ENCODE data around the gene ILRUN. TPM values are rescaled to one million over a fixed set of nuclear protein-coding genes. Genes with fewer than 3 reads are reported as not detected.
A peak's percentile ranks its signal among the peaks of the same experiment; 100 is the strongest.

ILRUN gene
- total RNA-seq, 1 experiment from 2014 or later, result 64.6 TPM

DNA sequence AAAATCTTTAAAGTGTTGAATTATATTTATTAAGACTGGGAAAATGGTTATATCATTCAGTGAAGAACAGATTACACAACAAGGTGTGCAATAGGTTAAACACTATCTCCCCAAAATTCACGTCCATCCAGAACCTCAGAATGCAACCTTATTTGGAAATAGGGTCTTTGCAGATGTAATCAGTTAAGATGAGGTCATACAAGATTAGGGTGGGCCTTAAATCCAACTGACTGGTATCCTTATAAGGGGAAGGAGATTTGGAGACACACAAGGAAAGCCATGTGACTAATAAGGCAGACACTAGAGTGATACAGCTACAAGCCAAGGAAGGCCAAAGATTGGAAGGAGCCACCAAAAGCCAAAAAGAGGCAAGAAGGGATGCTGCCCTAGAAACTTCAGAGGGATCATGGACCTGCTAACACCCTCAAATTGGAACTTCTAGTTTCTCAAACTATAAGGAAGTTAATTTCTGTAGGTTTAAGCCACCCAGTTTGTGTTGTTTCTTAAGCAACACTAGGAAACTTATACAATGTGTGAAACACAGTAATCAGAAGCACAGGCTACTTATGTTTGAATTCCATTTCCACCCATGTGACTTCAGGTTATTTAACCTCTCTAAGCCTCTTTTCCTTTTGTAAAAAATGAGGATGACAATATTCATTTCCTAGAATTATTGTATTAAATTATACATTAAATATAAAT, 16.9 kb downstream of the ILRUN start:
- Mint-ChIP-seq H3K36me3 (ENCODE audit: insufficient read depth in 1 of 3, low read depth in 3 of 3) (peaks cover 0 to 4% (median 4%) of the 10 kb centered on the region in 3 experiments; a peak in 3 of 7 replicates), H3K4me3 (no peak overlapping the region), H3K9me3 (no peaks in the 10 kb centered on the region), H3K27ac (peak overlapping the region in 1 of 3 experiments; percentile 46; a peak in 1 of 7 replicates), H3K4me1 (no peaks in the 10 kb centered on the region), H3K27me3 (ENCODE audit: low read depth) (no peaks in the 10 kb centered on the region)
- Histone ChIP-seq H4K20me1 (ENCODE audit: control insufficient read depth, insufficient read depth, insufficient read length) (no peaks in the 10 kb centered on the region), H3K27ac (ENCODE audit: insufficient read length, low read depth, low read length) (no peak overlapping the region), H3K18ac (ENCODE audit: insufficient read length, low read depth, low read length) (no peak overlapping the region), H3K79me1 (ENCODE audit: insufficient read depth, low read depth, low read length, poor library complexity, severe bottlenecking) (peaks cover 15% of the 10 kb centered on the region), H2AK5ac (ENCODE audit: insufficient read length, low read length) (no peak overlapping the region), H4K5ac (ENCODE audit: insufficient read length, low read depth, low read length) (no peak overlapping the region), H3K27me3 (ENCODE audit: insufficient read depth, low read length) (no peaks in the 10 kb centered on the region), H3K23ac (ENCODE audit: insufficient read length, low read depth, low read length) (no peak overlapping the region), H3K4me2 (ENCODE audit: insufficient read depth, insufficient read length, low read length) (no peak overlapping the region), H3K9ac (ENCODE audit: extremely low read depth, insufficient read length, low read length) (no peak overlapping the region), H2BK120ac (ENCODE audit: low read depth, low read length, poor library complexity, severe bottlenecking) (no peak overlapping the region), H3K23me2 (ENCODE audit: insufficient read length, low read depth, low read length, poor library complexity, severe bottlenecking) (no peaks in the 10 kb centered on the region), H3K79me2 (ENCODE audit: insufficient read depth, low read length) (peaks cover 6% of the 10 kb centered on the region; the same call in 1 of the 2 replicates), H3K4me1 (ENCODE audit: insufficient read depth, low read length) (no peaks in the 10 kb centered on the region), H2AFZ (ENCODE audit: low read length) (no peak overlapping the region), H4K91ac (ENCODE audit: insufficient read length, low read depth, low read length) (no peak overlapping the region), H2BK5ac (ENCODE audit: insufficient read length, low read length) (no peak overlapping the region), H3T11ph (ENCODE audit: low read length) (no peak overlapping the region), H2BK15ac (ENCODE audit: low read depth, low read length) (no peak overlapping the region), H3K14ac (ENCODE audit: insufficient read depth, low read length) (no peak overlapping the region), H3K56ac (ENCODE audit: insufficient read length, low read depth, low read length) (no peak overlapping the region), H3K4ac (ENCODE audit: low read depth, low read length) (no peak overlapping the region), H4K8ac (replicated peaks; ENCODE audit: insufficient read length, low read depth, low read length) (no peak overlapping the region), H2BK20ac (ENCODE audit: low read depth, low read length, poor library complexity, severe bottlenecking) (no peak overlapping the region), H3K9me3 (ENCODE audit: control insufficient read depth, low read depth, low read length) (no peaks in the 10 kb centered on the region), H2BK12ac (ENCODE audit: insufficient read length, low read depth, low read length) (no peak overlapping the region)
- DNase-seq, result no peak
- TF ChIP-seq, protein P1, sequence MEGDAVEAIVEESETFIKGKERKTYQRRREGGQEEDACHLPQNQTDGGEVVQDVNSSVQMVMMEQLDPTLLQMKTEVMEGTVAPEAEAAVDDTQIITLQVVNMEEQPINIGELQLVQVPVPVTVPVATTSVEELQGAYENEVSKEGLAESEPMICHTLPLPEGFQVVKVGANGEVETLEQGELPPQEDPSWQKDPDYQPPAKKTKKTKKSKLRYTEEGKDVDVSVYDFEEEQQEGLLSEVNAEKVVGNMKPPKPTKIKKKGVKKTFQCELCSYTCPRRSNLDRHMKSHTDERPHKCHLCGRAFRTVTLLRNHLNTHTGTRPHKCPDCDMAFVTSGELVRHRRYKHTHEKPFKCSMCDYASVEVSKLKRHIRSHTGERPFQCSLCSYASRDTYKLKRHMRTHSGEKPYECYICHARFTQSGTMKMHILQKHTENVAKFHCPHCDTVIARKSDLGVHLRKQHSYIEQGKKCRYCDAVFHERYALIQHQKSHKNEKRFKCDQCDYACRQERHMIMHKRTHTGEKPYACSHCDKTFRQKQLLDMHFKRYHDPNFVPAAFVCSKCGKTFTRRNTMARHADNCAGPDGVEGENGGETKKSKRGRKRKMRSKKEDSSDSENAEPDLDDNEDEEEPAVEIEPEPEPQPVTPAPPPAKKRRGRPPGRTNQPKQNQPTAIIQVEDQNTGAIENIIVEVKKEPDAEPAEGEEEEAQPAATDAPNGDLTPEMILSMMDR (conservative IDR thresholded peaks at IDR 0.05), result no peak
- no CpG with 5 or more reads among the region's 1 CpG for WGBS (ENCODE audit: extremely low coverage, insufficient read length, low lambda C conversion rate)
